SKM-1 treated with dmso at 0.1 percent for 144 hours (cell line): ENCODE data around the gene HHEX.
"Not testable (repeated sequence)": the region's sequence is repeated elsewhere in the genome, so short reads cannot be mapped to it uniquely, and the experiment has no call there.

ENCODE experiments used
- DNase-seq: peaks from one replicate; lab custom pipeline; 2025; ENCODE audit not compliant: unreplicated experiment; lab: John Stamatoyannopoulos, UW

The HHEX gene

GRCh38 chr10:92732958-92733357 is 43.2 kb downstream of the HHEX start:
- no peak for DNase-seq

GRCh38 chr10:92734301-92734700 is 44.5 kb downstream of the HHEX start:
- no peak for DNase-seq

DNA sequence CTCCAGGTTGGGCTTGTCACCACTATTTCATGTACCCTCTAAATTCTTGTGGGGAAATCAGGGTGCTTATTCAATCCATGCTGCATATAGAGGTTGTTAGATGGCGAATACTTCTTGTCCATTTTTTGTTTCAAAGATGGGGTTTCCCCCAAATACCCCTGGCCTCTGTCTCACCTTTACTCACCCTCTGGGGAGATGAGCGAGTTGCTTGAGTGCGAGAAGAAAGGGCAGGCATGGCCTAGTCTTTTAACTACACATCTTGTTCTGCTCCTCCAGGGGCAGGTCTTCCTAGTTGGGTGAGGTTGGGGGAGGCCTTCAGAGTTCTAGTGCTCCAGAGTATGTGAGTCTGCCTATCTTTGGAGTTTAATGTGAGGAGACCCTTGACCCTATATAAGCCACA is 46.2 kb downstream of the HHEX start:
- DNase-seq, result no peak

DNA sequence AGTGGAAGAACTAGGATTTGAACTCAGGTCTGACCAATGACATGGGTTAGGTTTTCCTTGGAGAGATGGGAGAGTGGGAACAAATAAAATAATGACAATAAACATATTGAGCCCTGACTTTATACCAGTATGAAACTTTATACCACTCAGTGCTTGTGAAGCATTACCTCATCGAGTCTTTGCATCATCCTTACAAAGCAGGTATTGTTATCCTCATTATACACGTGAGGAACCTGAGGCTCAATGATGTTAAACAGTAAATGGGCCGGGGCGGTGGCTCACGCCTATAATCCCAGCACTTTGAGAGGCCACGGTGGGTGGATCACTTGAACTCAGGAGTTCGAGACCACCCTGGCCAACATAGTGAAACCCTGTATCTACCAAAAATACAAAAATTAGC is 47.7 kb downstream of the HHEX start:
- DNase-seq, result no peak

- DNase-seq, result no peak
Measured at GRCh38 chr10:92740762-92741161, 51.0 kb downstream of the HHEX start.

DNA sequence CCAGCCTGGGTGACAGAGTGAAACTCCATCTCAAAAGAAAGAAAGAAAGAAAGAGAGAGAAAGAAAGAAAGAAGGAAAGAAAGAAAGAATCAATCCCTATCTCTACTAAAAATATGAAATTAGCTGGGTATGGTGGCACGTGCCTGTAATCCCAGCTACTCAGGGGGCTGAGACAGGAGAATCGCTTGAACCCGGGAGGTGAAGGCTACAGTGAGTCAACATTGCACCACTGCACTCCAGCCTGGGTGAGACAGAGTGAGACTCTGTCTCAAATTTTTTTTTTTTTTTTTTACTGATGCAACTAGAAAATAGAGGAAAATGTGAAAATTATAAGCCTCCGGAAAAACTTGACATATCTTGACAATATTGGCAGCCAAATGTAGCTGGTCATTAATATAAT is 52.0 kb downstream of the HHEX start:
- not testable (repeated sequence) for DNase-seq

GRCh38 chr10:92742331-92743228 is 52.8 kb downstream of the HHEX start:
- peak; percentile 83 for DNase-seq
